Neural cell (in vitro differentiated cells): ENCODE measurements around the gene BICRA.

Source experiments
- CTCF ChIP-seq: fragments of 450-650 bp; IDR thresholded peaks from 2 replicates; pipeline ENCODE4 v1.5.1; 2014; ENCODE audit warnings: antibody characterized with exemption, mild to moderate bottlenecking, moderate library complexity; ENCODE audit not compliant: poor library complexity, severe bottlenecking
- EP300 ChIP-seq: fragments of 450-650 bp; conservative IDR thresholded peaks from 2 replicates; pipeline ENCODE4 v1.6.1; 2014; ENCODE audit warnings: antibody characterized with exemption, mild to moderate bottlenecking, moderate library complexity; ENCODE audit not compliant: poor library complexity, severe bottlenecking
- EZH2 ChIP-seq: fragments of 200-600, 300-800 bp; shearing (Covaris generic), sonication (generic); IDR thresholded peaks from 2 replicates; pipeline ENCODE4 v1.6.1; 2014; ENCODE audit warnings: antibody characterized with exemption, low read length, borderline replicate concordance, mild to moderate bottlenecking; ENCODE audit not compliant: insufficient read depth, poor library complexity, severe bottlenecking
- MXI1 ChIP-seq: fragments of 450-650 bp; conservative IDR thresholded peaks from 2 replicates; pipeline ENCODE4 v1.6.1; 2014; ENCODE audit warnings: antibody characterized with exemption, mild to moderate bottlenecking; ENCODE audit not compliant: poor library complexity, severe bottlenecking
- RAD21 ChIP-seq: fragments of 450-650 bp; conservative IDR thresholded peaks from 2 replicates; pipeline ENCODE4 v1.6.1; 2014; ENCODE audit warnings: antibody characterized with exemption, mild to moderate bottlenecking, moderate library complexity
- REST ChIP-seq: IDR thresholded peaks from 2 replicates; pipeline ENCODE4 v1.6.1; 2012; ENCODE audit warnings: borderline replicate concordance

GRCh38 chr19:47713046-47714021, 104.4 kb downstream of the BICRA start, which contains the start of gene EHD2:
- TF ChIP-seq CTCF (no peak), MXI1 (no peak), EP300 (no peak), REST (no peak), RAD21 (no peak), EZH2 (no peak)
